ENCODE results near the gene COBL. TPM values are rescaled to one million over a fixed set of nuclear protein-coding genes. Genes with fewer than 3 reads are reported as not detected.

Gene COBL
- total and polyA plus RNA-seq, 2 of the 4 experiments (the other 2 are of a cell fraction), result under 0.01 TPM; not detected in 1

DNA sequence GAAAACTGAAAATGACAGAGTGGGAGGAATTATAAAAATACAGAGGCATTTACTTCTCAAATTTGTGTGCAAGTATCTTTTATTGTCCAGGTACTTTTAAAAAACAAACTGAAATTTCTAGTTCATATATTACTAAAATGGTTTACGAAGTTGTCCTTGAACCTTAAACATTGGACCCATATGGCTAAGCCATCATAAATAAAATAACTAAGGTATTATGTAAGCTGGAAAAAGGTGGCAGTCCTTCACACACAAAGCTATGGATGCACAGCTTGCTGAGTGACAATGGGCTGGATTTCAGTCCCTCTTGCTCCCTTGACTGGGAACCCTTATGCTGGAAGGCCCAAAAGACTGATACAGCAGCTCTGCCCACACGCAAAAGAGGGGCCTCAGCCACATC, 66.1 kb downstream of the COBL start:
- DNase-seq (no peak), ATAC-seq (ENCODE audit: low read depth) (no peak)
- Histone ChIP-seq H3K9ac (ENCODE audit: low read depth, low read length) (no peak overlapping the region), H4K5ac (ENCODE audit: low read depth, low read length) (no peak overlapping the region), H2AK5ac (ENCODE audit: low read depth, low read length) (no peak overlapping the region), H2AFZ (replicated peaks; ENCODE audit: low read length, poor library complexity) (no peak overlapping the region), H3K14ac (replicated peaks; ENCODE audit: low read depth, low read length) (no peak overlapping the region), H4K91ac (ENCODE audit: insufficient read depth, low read depth, low read length) (no peak overlapping the region), H3K4me3 (ENCODE audit: insufficient read depth, low read depth, low read length) (no peak overlapping the region), H2AK9ac (replicated peaks; ENCODE audit: low read depth, low read length, poor library complexity) (no peak overlapping the region), H2BK15ac (ENCODE audit: low read depth, low read length) (no peak overlapping the region), H3K79me1 (ENCODE audit: low read depth in 1 of 2, low read length in 2 of 2) (no peaks in the 10 kb centered on the region), H3K9me1 (ENCODE audit: insufficient read depth, low read length) (no peaks in the 10 kb centered on the region), H3K23ac (ENCODE audit: low read depth, low read length) (no peak overlapping the region), H3K9me3 (ENCODE audit: control insufficient read depth, insufficient read depth, low read length) (no peaks in the 10 kb centered on the region), H4K20me1 (ENCODE audit: insufficient read depth, low read length) (no peaks in the 10 kb centered on the region), H3K4me1 (ENCODE audit: control insufficient read depth, insufficient read depth, low read length) (no peaks in the 10 kb centered on the region), H3K4me2 (ENCODE audit: low read depth, low read length) (no peak overlapping the region), H2BK20ac (ENCODE audit: low read depth, low read length) (no peak overlapping the region), H3K4ac (ENCODE audit: low read depth, low read length) (no peak overlapping the region), H3K27me3 (ENCODE audit: control insufficient read depth, insufficient read depth, low read length) (no peaks in the 10 kb centered on the region), H3K18ac (ENCODE audit: low read depth, low read length) (no peak overlapping the region), H4K8ac (ENCODE audit: low read depth in 2 of 2, low read length in 2 of 2) (no peak overlapping the region), H3K27ac (ENCODE audit: insufficient read depth, low read length) (no peak overlapping the region), H3K36me3 (ENCODE audit: control insufficient read depth, insufficient read depth, low read length) (no peaks in the 10 kb centered on the region), H3K56ac (ENCODE audit: extremely low read depth, insufficient read depth, low read length) (no peak overlapping the region), H2BK120ac (ENCODE audit: low read depth, low read length) (no peak overlapping the region), H2BK5ac (ENCODE audit: low read depth, low read length, poor library complexity, severe bottlenecking) (no peak overlapping the region)
- TF ChIP-seq NFE2L2 (IDR thresholded peaks at IDR 0.05; ENCODE audit: low read depth, low read length) (no peak), RAD21 (IDR thresholded peaks at IDR 0.05; ENCODE audit: low read length) (no peak), RCOR1 (IDR thresholded peaks at IDR 0.05; ENCODE audit: insufficient replicate concordance, low read length) (no peak), FOS (IDR thresholded peaks at IDR 0.05; ENCODE audit: low read depth, low read length) (no peak), MAZ (IDR thresholded peaks at IDR 0.05; ENCODE audit: borderline replicate concordance, low read depth, low read length) (no peak), SMC3 (IDR thresholded peaks at IDR 0.05; ENCODE audit: low read depth, low read length) (no peak), CEBPB (IDR thresholded peaks at IDR 0.05; ENCODE audit: low read depth, low read length) (no peak), POLR2A (IDR thresholded peaks at IDR 0.05; ENCODE audit: low read depth, low read length) (no peak)
- TF ChIP-seq, protein P1, sequence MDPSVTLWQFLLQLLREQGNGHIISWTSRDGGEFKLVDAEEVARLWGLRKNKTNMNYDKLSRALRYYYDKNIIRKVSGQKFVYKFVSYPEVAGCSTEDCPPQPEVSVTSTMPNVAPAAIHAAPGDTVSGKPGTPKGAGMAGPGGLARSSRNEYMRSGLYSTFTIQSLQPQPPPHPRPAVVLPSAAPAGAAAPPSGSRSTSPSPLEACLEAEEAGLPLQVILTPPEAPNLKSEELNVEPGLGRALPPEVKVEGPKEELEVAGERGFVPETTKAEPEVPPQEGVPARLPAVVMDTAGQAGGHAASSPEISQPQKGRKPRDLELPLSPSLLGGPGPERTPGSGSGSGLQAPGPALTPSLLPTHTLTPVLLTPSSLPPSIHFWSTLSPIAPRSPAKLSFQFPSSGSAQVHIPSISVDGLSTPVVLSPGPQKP (IDR thresholded peaks at IDR 0.05; ENCODE audit: borderline replicate concordance, low read depth, low read length), result no peak
- ChIA-PET POLR2A (ENCODE audit: unreplicated experiment) (no interaction called here), CTCF (no interaction called here)
- no TSS peak for BruUV-seq (replicated peaks)
- in situ Hi-C loops (cut with MboI; ENCODE audit: low sequenced_read_pairs), result no loop called here
- intact Hi-C loops (cut with micrococcal nuclease), result no loop called here
- dilution Hi-C loops (cut with HindIII; ENCODE audit: low sequenced_read_pairs, unreplicated experiment), result no loop called here
- WGBS, 2 experiments (ENCODE audit: extremely low coverage in 2 of 2, insufficient read length in 1 of 2), result no CpG with 5 or more reads among the region's 2 CpGs

Data from IMR-90 (cell line).